Fibroblast of skin of left quadriceps (primary cell): ENCODE data around the gene SYT14.
A peak's percentile ranks its signal among the peaks of the same experiment; 100 is the strongest.
"Not testable (repeated sequence)": the region's sequence is repeated elsewhere in the genome, so short reads cannot be mapped to it uniquely, and the experiment has no call there.

Experiments used
- DNase-seq, 2 experiments: peaks; one replicate each; pipeline ENCODE4 v3.0.0-alpha.2; 2013; ENCODE audit warnings: low read depth in 2 of 2

The SYT14 gene

GRCh38 chr1:209937996-209938959 lies at the start of gene SYT14:
Gene SYT14, plus strand, starts transcription at chr1:209938217. Its CDS starts 48 bp downstream, at chr1:209938265.
- no peak for DNase-seq

GRCh38 chr1:209888291-209889076 lies 49.5 kb upstream of the SYT14 start:
- DNase-seq: not testable (repeated sequence)

GRCh38 chr1:209889077-209889418 lies 49.0 kb upstream of the SYT14 start:
- DNase-seq: no peak

GRCh38 chr1:209890641-209891330 lies 47.2 kb upstream of the SYT14 start:
- no peak for DNase-seq

GRCh38 chr1:209893751-209894150 lies 44.3 kb upstream of the SYT14 start:
- no peak for DNase-seq

GRCh38 chr1:209895709-209896108 lies 42.3 kb upstream of the SYT14 start:
- DNase-seq: no peak

- no peak for DNase-seq
Measured at GRCh38 chr1:209896346-209896745, 41.7 kb upstream of the SYT14 start.

GRCh38 chr1:209898271-209898670 lies 39.7 kb upstream of the SYT14 start:
- not testable (repeated sequence) for DNase-seq

GRCh38 chr1:209898851-209899250 lies 39.2 kb upstream of the SYT14 start:
- not testable (repeated sequence) for DNase-seq

GRCh38 chr1:209899948-209900347 lies 38.1 kb upstream of the SYT14 start:
- DNase-seq: no peak

- DNase-seq: no peak
Measured at GRCh38 chr1:209900734-209901133, 37.3 kb upstream of the SYT14 start.

- DNase-seq: no peak
Measured at GRCh38 chr1:209901211-209901610, 36.8 kb upstream of the SYT14 start.

- not testable (repeated sequence) for DNase-seq
Measured at GRCh38 chr1:209904774-209905173, 33.2 kb upstream of the SYT14 start.

- DNase-seq: no peak
Measured at GRCh38 chr1:209911746-209912145, 26.3 kb upstream of the SYT14 start.

- DNase-seq: no peak
Measured at GRCh38 chr1:209912306-209912705, 25.7 kb upstream of the SYT14 start.

GRCh38 chr1:209919637-209920036 lies 18.4 kb upstream of the SYT14 start:
- DNase-seq: not testable (repeated sequence)

GRCh38 chr1:209920844-209921243 lies 17.2 kb upstream of the SYT14 start:
- no peak for DNase-seq

GRCh38 chr1:209924390-209924789 lies 13.6 kb upstream of the SYT14 start:
- no peak for DNase-seq

- DNase-seq: peak; percentile 70 to 79
Measured at GRCh38 chr1:209926045-209926444, 12.0 kb upstream of the SYT14 start.

- no peak for DNase-seq
Measured at GRCh38 chr1:209927466-209927865, 10.6 kb upstream of the SYT14 start.

- peak in 1 of 2 experiments; percentile 43 for DNase-seq
Measured at GRCh38 chr1:209929751-209930150, 8.3 kb upstream of the SYT14 start.

- DNase-seq: no peak
Measured at GRCh38 chr1:209931141-209931540, 6.9 kb upstream of the SYT14 start.
